Right lobe of liver (tissue), 6 donors: ENCODE measurements around the gene RBKS. TPM values are rescaled to one million over a fixed set of nuclear protein-coding genes. Genes with fewer than 3 reads are reported as not detected.

Experiments
- ATAC-seq, 4 donors: fragments of 200-7000 bp; cut with Tn5 transposase; one replicate each; pipeline ENCODE4 v1.9.1; 2020; ENCODE audit warnings: mild to moderate bottlenecking in 4 of 4, moderate library complexity in 4 of 4
- DNase-seq, 3 donors: peaks; one replicate each; pipeline ENCODE4 v3.0.0-alpha.2; 2020
- H3K27ac ChIP-seq, 3 donors: fragments of 200-600 bp; one replicate each; pipeline ENCODE4 v1.8.0; 2022
- H3K27me3 ChIP-seq, 2 donors: fragments of 200-600 bp; one replicate each; pipeline ENCODE4 v1.8.0; 2022
- H3K36me3 ChIP-seq, 4 donors: fragments of 200-600 bp; sonication (generic) in 1 of 4; one replicate each; pipeline versions ENCODE4 v1.5.1 to v1.8.0; 2017 to 2022; ENCODE audit warnings: control low read depth in 1 of 4
- H3K4me1 ChIP-seq, 4 donors: fragments of 200-600 bp; sonication (generic) in 1 of 4; one replicate each; pipeline versions ENCODE4 v1.5.1 to v1.8.0; 2017 to 2022; ENCODE audit warnings: control low read depth in 1 of 4
- H3K4me3 ChIP-seq, 3 donors: fragments of 200-600 bp; one replicate each; pipeline ENCODE4 v1.8.0; 2022
- H3K9me3 ChIP-seq, 4 donors: fragments of 200-600 bp; sonication (generic) in 1 of 4; one replicate each; pipeline versions ENCODE4 v1.5.1 to v1.8.0; 2017 to 2022; ENCODE audit warnings: control low read depth in 1 of 4
- CTCF ChIP-seq, 4 donors: fragments of 200-600 bp in 3 of 4; fragments of 450-650 bp in 1 of 4; IDR thresholded peaks; one replicate each; pipeline versions ENCODE4 v1.5.1 to v1.8.0; 2016 to 2022; ENCODE audit warnings: antibody characterized with exemption in 4 of 4, mild to moderate bottlenecking in 2 of 4
- POLR2A ChIP-seq: fragments of 450-650 bp; IDR thresholded peaks from one replicate; pipeline ENCODE4 v1.6.1; 2017; ENCODE audit warnings: antibody characterized with exemption, mild to moderate bottlenecking
- WGBS: methylation state at CpG from one replicate; pipeline ENCODE4 v1.1.6; 2018; ENCODE audit warnings: low coverage, low lambda C conversion rate; ENCODE audit not compliant: insufficient coverage; ENCODE audit errors: missing lambda C conversion rate; 5-methylcytosine and 5-hydroxymethylcytosine counted together
- intact Hi-C, 2 donors: fragments of 100-400 bp; cut with DNase I; formaldehyde crosslinking; loops; one replicate each; pipeline versions ENCODE4 v1.11.2 to v1.14.1; 2022
- total RNA-seq, 6 experiments: library from RNA; depleted of rRNA in 2 of 6; stranded (reverse); fragments of >200 nt in 2 of 6; fragmentation: NEBNext Ultra II Directional in 3 of 6; extraction: Animal tissue kit (Norgen Biotek cat#: 25700) in 3 of 6; gene quantifications; one replicate each; pipeline versions ENCODE4 v1.1.0 to v1.2.4, GENCODE V29; 2016 to 2023
- donor health status: DM: no; HTN: yes; CAD: no.
- donor health status: DM: no; HTN: no; CAD: no.
- donor health status: DM: no; HTN: no; CAD: no.
- donor health status: DM: no; HTN: yes; CAD: no.
- donor health status: DM: no; HTN: yes; CAD: no.

RBKS gene
- total RNA-seq, 6 experiments from 2014 or later: 13.5 to 18.6 (median 16.0) TPM

GRCh38 chr2:27860111-27860510 lies 30.1 kb downstream of the RBKS start:
- TF ChIP-seq POLR2A (no peak), CTCF (IDR thresholded peaks at IDR 0.05) (no peak)
- no peaks in the 10 kb centered on the region for H3K27me3 ChIP-seq
- no peak overlapping the region for H3K27ac ChIP-seq
- no peaks in the 10 kb centered on the region for H3K36me3 ChIP-seq
- DNase-seq (no peak), ATAC-seq (peak in 1 of 4 donors; percentile 66)
- no peak overlapping the region for H3K4me3 ChIP-seq
- no peaks in the 10 kb centered on the region for H3K9me3 ChIP-seq
- intact Hi-C loops: no loop called here
- H3K4me1 ChIP-seq: no peaks in the 10 kb centered on the region

GRCh38 chr2:27857417-27858172 lies 32.6 kb downstream of the RBKS start:
- Histone ChIP-seq H3K4me1 (peaks cover 0 to 9% (median 4%) of the 10 kb centered on the region in 4 donors), H3K27me3 (no peaks in the 10 kb centered on the region), H3K9me3 (no peaks in the 10 kb centered on the region), H3K4me3 (no peak overlapping the region), H3K27ac (no peak overlapping the region), H3K36me3 (no peaks in the 10 kb centered on the region)
- WGBS: 92% methylated on average over 4 of the region's 4 CpGs
- DNase-seq: no peak
- no peak for ATAC-seq
- intact Hi-C loops: no loop called here
- TF ChIP-seq POLR2A (no peak), CTCF (IDR thresholded peaks at IDR 0.05) (no peak)

- H3K27ac ChIP-seq: no peak overlapping the region
- 75% methylated on average over 3 of the region's 3 CpGs for WGBS
- ATAC-seq: no peak
Measured at GRCh38 chr2:27856956-27857355, 33.2 kb downstream of the RBKS start.

DNA sequence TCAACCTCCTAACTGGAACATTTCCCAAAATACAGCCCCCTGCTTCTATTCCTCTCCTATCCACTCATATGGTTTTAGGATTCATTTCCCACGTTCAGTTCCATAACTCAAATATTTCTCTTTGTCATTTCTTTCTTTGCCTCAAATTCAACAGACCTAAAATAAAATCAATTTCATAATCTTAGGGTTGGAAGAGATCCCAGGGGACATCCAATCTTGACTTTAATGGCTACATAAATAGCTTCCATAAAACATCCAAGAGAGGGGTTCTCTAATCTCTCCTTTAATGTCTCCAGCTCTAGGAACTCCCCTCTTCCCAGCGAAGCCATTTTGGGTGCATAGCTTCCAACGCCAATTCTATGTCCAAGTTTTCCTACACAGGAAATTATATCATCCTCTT lies 33.8 kb downstream of the RBKS start:
- 56% methylated on average over 3 of the region's 3 CpGs for WGBS
- H3K36me3 ChIP-seq: no peaks in the 10 kb centered on the region
- no peaks in the 10 kb centered on the region for H3K27me3 ChIP-seq
- H3K4me3 ChIP-seq: no peak overlapping the region
- DNase-seq (no peak), ATAC-seq (no peak)
- H3K4me1 ChIP-seq: peaks cover 0 to 9% (median 4%) of the 10 kb centered on the region in 4 donors
- TF ChIP-seq CTCF (IDR thresholded peaks at IDR 0.05): no peak
- no peak for TF ChIP-seq POLR2A
- intact Hi-C loops: no loop called here
- H3K27ac ChIP-seq: no peak overlapping the region
- H3K9me3 ChIP-seq: no peaks in the 10 kb centered on the region

More at GRCh38 chr2:27856956-27857355, 33.2 kb downstream of the RBKS start:
- no peak overlapping the region for H3K4me3 ChIP-seq
- no peak for DNase-seq
- no peaks in the 10 kb centered on the region for H3K36me3 ChIP-seq
- intact Hi-C loops: no loop called here
- H3K27me3 ChIP-seq: no peaks in the 10 kb centered on the region
- H3K4me1 ChIP-seq: peaks cover 0 to 9% (median 4%) of the 10 kb centered on the region in 4 donors
- no peaks in the 10 kb centered on the region for H3K9me3 ChIP-seq
- TF ChIP-seq POLR2A (no peak), CTCF (IDR thresholded peaks at IDR 0.05) (no peak)
